T-helper 1 cell treated with Interleukin-12 subunit alpha and Interleukin-12 subunit beta and Interleukin-4 antibody, amounts not matched to agents 30 ng/mL and 1 ng/mL, for 36 hours (primary cell): Measurements from ENCODE around the gene TEX54. TPM values are rescaled to one million over a fixed set of nuclear protein-coding genes. Genes with fewer than 3 reads are reported as not detected.
"Not testable (repeated sequence)": the region's sequence is repeated elsewhere in the genome, so short reads cannot be mapped to it uniquely, and the experiment has no call there.

Source experiments
- intact Hi-C: fragments of 100-400 bp; cut with micrococcal nuclease; formaldehyde crosslinking; loops from one replicate; pipeline ENCODE4 v1.15.1; 2024
- total RNA-seq: library from RNA; stranded (reverse); gene quantifications from 2 replicates; pipeline ENCODE4 v1.2.3, GENCODE V29; 2022

TEX54 gene
- total RNA-seq, 1 donor from 2014 or later, result not detected

DNA sequence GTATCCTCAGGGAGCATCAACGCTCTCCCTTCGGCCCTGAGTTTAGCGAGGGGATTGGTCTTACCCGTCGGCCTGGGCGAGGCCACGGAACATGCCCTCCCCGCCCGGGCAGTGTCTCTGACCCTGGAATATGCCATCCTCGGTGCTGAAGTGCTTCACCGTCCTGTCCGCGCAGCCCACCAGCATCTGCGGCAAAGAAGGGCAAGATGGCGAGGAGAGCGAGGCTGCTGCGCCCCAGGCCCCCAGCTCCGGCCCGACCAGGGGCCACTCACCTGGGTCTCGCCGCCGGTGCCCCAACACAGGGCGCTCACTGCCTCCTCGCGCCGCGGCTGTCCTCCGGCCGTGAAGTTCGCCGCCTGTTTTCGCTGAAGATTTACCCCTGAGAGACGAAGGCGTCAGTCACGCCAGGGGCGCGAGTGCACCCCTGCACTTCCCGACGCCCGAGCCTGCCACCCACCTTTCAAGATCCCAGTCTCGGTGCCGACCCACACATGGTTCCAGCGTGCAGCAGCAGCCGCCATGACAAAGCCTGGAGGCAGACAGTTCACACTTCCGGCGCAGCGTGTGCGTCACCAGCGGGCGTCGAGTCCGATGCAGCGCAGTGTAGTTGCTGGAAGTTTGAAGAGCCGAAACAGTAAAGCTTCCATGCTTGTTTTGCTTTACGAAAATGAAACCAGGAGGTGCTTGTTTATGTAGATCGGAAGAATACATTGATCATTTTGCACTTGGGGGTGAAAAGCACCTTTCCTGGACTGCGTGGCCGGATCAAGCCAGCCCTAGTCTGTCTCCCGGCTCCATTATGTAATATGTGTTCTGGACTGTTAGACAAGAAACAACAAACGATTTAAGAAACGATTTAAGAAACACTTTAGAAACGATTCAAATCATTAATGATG lies 6.7 kb upstream of the TEX54 start, which contains the start of gene WDR74:
TSS of gene WDR74 (minus strand) at position 541 of the 896 bp plus-strand sequence. CDS start at position 521, 20 bp downstream.
- intact Hi-C loops, result loop anchor here (1.0 kb wide), 4 partner anchors 8 to 248 kb away; partner anchors contain the start of genes NXF1, TMEM179B and TUT1

DNA sequence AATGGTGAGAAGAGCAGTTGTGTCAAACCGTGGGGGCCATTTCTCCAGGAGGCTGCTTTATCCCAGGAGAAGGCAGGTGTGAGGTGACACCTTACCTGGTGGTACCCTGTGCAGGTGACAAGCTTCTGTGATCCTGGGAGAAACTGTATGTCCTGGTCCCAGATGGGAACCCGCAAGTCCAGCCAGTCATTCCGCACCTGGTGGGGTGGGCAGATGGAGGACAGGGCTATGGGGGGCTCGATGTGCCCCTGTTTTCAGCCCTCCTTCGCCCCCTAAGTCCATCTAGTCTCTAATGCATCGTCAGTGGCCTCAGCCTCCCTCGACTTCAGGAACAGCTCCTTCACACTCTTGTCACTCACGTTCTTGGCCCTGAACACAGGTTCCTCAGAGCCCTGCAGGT lies 2.7 kb upstream of the TEX54 start:
- intact Hi-C loops, result no loop called here

DNA sequence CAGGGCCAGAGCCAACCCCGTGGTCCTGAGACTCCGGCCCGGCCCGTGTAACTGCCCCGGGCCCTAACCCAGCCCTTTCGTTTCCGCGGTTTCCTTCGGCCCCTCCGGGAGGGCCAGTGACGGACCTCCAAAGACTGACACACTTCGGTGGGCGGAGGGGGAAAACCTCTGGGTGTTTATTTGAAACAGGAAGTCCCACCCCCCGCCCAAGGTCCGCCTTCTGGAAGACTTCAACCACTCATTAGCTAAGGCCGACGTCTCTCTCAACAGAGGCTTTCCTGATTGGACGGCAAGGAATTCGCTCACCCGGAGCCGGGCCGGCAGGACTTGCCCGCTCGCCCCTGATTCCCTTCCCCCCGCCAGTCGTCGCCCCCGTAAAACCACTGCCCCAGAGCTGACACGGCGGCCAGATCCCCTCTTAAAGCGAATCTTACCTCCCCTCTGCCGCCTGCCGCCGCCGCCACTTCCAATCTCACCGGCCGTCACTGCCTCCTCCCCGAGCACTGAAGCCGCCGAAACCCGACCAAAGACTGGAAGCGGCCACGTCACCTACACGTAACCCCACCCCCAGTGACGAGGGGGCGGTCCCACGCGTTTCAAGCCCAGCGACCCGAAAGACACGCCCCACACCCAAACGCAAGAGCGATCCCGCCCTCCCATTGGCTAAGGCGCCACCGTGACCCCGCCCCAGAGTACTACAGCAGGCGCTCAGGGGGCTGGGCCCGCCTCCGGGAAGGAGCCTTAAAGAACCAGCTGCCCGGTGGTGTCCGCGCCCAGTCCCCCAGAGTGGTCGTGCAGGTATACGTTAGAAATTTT lies 913 bp downstream of the TEX54 start, which contains the start of gene STX5:
TSS of gene STX5 (minus strand) at position 532 of the 816 bp plus-strand sequence. CDS start 808 bp downstream, outside the sequence.
- intact Hi-C loops, result loop anchor here (1.0 to 5.0 kb wide), 14 partner anchors 8 to 709 kb away; partner anchors contain the start of genes EEF1G, GANAB, INCENP and NXF1

DNA sequence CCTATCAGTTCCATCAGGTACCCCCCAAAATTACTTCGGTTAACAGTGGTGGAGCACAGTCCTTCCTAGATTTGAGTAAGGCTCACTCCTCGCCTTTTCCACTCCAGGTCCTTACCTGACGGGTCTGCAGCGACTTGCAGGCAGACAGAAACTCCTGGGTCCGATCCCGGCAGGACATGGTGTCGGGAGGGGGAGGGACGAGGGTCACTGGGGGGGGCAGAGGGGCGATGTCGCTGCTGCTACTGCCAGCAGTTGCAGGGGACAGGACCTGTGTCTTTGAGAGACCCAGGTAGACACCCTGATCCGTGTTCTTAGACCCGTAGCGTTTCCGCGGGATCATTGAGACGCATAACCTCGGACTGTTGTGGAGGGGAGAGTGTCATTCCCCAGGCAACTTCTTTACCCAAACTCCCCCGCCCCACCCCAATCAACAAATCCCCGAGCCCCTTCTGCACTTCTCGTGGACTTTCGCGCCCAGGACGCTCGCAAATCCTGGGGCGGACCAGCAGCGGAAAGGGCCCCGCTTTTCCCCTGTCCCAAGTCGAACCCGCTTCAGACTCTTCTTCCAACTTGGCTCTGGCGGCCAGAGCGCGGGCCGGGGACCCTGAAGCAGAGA lies 1.6 kb downstream of the TEX54 start:
- intact Hi-C loops, result loop anchor here (1.0 to 5.0 kb wide), 3 partner anchors 8 to 709 kb away; partner anchors contain the start of genes INCENP and WDR74

DNA sequence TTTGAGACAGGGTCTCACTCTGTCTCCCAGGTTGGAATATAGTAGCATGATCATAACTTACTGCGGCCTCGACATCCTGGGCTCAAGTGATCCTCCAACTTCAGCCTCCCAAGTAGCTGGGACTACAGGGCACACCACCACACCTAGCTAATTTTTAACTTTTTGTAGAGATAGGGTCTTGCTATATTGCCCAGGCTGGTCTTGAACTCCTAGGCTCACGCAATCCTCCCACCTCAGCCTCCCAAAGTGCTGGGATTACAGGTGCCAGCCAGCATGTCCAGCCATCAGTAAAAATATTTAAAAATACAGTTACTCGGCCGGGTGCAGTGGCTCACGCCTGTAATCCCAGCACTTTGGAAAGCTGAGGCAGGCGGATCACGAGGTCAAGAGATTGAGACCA lies 4.5 kb downstream of the TEX54 start:
- intact Hi-C loops, result not testable (repeated sequence)

DNA sequence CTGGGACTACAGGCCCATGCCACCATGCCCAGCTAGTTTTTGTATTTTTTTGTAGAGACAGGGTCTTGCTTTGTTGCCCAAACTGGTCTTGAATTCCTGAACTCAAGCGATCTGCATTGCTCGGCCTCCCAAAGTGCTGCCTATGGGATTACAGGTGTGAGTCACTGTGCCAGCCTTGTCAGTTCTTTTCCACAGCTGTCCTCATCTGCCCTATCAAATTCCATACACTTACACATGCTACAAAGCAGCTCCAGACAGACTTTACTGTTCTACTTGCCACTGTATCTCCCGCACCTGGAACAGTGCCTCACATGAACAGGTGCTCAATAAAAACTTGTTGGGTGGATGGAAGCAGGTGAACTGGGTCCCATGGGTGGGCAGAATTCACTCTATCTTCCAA lies 9.0 kb downstream of the TEX54 start:
- intact Hi-C loops, result no loop called here

DNA sequence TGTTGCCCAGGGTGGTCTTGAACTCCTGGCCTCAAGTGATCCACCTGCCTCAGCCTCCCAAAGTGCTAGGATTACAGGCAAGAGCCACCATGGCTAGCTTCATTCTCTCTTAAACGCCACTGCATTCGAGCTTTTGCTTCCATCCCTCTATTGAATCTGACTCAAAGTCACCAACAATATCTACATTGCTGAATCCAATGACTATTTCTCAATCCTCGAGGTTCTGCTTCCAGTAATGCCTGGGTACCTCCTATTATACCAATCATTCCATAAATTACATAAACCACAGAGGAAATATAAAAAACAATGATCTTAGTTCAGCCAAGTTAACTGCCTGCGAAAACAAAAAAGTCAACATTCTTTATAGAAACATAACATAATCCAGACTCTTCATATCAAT lies 15.5 kb downstream of the TEX54 start:
- intact Hi-C loops, result no loop called here

DNA sequence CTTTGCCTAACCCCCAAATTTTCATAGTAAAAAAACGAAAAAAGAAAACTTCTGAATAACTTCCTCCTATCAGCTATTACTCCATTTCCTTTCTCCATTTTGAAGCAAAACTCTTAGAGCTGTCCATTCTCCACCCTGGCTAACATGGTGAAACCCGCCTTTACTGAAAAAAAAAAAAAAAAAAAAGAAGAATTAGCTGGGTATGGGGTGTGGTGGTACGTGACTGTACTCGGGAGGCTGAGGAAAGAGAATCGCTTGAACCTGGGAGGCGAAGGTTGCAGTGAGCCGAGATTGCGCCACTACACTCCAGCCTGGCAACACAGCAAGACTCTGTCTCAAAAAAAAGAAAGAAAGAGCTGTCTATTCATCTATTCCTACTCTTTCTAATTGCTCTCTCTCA lies 16.1 kb downstream of the TEX54 start:
- intact Hi-C loops, result no loop called here

DNA sequence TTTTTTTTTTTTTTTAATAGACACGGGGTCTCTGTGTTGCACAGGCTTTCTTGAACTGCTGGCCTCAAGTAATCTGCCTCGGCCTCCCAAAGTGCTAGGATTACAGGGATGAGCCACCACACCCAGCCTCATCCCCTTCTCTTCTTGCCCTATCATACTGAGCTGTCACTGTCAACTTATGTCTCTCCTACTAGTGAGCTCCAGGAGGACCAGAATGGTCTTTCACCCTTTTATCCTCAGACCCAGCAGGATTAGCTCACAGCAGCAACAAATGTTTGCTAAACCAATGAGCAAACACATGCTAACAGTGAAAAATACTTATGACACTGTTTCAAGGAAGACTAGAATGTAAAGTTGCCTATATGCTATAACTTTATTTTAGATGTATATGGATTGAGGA lies 21.0 kb downstream of the TEX54 start:
- intact Hi-C loops, result no loop called here

DNA sequence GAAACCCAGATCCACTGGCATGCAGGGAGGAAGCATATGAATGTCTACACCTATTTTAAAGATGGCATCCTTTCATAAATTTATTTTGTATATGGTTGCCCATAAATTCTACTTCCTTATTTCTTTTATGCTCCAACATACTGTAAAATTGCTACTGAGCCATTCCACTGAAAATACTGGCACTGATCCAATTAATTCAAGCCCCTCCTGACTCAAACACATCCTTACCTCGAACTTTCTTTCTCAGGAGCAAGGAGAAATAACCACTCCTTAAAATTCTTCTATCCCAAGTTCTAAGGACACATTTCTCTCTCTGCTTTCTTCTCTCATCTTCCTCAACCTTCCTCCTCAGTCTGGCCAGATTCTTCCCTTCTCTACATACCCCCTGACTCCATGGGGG lies 21.9 kb downstream of the TEX54 start:
- intact Hi-C loops, result no loop called here

DNA sequence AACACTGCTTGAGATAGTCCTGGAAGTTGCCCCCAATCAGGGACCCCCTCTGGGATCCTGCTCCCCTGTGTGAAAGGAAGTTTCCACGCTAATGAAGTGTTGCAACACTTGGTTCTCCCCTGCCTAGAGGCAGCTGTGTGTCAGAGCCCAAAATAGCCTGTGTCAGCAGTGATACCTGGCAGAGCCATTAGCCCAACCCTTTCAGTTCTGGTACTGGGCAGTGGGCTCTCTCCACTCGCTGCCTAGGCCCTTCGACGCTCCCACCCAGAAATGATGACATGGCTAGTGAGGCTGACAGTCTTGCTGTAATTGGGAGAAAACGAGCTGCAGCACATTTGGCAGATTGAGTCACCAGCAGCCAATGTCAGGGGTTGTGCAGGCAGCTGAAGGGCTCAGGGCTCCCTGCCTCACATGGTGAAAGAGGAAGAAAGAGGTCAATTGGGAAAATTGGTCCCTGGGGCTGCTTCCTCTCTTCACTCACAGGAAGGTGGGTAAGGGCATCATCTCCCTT lies 26.0 kb downstream of the TEX54 start:
- intact Hi-C loops, result no loop called here

DNA sequence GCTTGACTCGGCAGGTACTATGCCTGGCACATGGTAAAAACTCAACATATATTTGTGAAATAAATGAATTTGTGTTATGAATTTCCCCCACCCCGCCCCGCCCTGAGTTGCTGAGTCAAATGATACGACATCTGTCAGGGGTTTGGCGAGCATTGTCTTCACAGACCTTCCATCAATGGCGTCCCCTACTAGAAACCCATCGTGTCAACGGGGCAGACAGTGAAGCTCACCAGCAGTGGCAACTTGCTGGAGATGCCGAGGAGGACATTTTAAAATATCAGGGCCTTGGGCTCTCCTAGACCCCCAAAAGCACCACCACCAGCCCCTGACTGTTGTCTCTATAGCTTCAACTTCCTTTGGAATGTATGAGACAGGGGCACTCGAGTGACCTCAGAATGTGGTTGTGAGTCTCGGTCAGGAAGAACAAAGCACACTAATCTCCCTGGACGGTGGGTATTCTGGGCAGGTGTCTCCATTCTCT lies 26.6 kb downstream of the TEX54 start:
- intact Hi-C loops, result loop anchor here (1.0 to 2.0 kb wide), 13 partner anchors 14 to 159 kb away; partner anchors contain the start of genes GANAB, POLR2G, STX5 and TAF6L

DNA sequence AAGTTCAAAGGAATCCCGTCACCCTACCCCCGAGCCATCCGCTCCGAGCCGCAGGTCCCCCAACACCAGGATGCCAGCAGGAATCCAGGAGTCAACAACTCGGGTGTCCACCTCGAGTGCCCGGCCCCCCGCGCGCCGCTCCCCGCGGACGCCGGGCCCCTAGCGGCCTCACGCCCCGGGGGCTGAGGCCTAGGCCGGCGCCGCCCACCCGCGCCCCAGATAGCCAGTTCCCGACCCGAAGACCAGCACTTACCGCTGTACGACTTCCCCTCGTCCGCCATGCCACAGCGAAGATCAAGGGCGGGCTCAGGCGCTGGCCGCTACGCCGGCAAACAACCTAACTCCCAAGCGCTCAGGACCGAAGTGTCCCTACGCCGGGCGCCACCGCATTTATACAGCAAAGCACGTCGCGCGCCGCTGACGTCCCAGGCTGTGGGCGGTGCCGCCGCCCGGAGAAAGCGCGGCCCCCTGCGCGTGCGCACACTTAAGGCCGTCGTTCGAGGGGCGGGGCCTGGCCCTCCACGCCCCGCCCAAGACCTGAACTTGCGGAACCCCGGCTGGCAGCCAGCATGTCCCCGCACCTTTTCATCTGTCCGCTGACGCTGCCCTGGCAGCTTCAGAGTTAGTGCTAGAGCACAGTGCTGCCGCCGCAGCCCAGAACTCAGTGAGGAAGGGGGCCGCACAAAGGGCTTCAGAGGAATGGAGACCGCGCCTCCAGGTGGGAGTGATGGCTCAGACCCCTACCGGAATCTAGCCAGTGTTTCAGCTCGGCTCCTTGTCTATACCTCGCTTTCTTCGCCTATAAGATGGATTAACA lies 27.4 kb downstream of the TEX54 start, which contains the start of gene NXF1:
TSS of gene NXF1 (minus strand) at position 365 of the 817 bp plus-strand sequence. CDS start at position 281, 84 bp downstream.
- intact Hi-C loops, result loop anchor here (1.0 to 2.0 kb wide), 13 partner anchors 13 to 158 kb away; partner anchors contain the start of genes GANAB, POLR2G, STX5 and TAF6L

DNA sequence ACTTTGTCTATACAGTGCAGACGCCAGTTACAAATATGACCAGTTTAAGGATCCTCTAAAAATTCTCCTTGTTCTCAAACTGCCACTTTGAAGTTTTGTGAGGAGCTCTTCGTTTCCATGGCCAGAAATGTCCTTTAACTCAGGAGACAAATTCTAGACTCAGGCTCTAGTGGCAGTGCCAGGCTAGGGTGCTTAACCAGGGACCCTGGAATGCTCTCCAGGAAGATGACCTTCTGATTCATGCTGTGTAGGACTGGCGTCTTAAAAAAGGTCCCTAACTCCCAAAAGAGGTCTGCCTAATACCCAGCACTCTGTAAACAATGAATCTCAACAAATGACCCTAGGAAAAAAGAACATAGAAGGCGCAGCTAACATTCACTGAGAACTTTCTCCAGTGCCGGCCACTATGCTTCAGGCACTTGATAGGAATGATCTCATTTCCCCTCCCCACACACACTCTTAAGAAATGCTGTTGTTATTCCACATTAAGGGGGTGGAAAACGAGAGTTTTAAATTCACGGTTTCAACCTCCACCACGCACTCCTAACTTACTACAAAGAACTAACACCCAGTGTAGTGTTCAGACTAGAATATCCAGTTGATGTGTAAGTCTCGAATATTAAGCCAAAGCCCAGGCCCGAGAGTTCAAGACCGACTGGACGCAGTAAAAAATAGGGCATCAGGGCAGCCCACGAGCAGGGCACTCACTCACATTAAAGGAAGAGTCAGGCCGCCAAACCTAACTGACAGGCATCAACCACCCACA lies 28.1 kb downstream of the TEX54 start:
- intact Hi-C loops, result loop anchor here (1.0 to 2.0 kb wide), 14 partner anchors 8 to 158 kb away; partner anchors contain the start of genes GANAB, POLR2G, STX5 and TAF6L

DNA sequence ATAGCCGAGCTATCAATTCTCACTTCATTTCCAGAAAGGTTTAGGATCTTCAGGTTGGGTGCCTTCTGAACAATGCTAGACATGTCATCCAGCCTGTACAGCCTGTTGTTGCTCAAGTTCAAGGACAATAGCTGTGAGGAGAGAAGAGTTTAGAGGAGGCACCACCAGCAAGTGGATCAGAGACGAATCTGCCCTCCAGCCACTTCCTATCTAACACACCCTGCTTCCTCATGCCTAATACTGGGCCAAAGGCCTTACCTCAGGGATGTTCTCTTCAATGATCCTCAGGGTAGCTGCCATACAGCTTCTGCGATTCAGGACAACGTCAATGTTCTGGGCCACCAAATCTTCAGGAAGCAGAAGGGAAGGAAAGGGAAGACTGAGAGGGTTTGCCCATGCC lies 31.6 kb downstream of the TEX54 start:
- intact Hi-C loops, result no loop called here

DNA sequence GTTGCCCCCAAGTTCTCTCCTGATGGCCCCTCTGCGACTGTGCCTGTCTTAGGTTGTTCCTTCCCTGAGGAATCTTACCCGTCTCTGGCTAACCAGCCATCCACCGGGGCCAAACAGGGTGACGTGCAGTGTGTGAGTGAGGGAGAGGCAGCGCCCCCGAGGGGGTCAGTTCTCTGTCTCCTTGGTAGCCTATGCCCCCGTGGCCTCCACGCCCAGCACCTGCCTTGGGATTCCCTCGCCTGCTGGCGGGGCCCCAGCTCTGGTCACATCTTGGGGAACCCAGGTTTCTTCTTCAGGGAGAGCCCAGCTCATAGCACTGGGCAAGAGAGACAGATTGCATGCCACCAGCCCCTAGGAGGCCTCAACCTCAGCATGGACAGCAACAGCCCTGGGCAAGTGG lies 33.2 kb downstream of the TEX54 start:
- intact Hi-C loops, result no loop called here

DNA sequence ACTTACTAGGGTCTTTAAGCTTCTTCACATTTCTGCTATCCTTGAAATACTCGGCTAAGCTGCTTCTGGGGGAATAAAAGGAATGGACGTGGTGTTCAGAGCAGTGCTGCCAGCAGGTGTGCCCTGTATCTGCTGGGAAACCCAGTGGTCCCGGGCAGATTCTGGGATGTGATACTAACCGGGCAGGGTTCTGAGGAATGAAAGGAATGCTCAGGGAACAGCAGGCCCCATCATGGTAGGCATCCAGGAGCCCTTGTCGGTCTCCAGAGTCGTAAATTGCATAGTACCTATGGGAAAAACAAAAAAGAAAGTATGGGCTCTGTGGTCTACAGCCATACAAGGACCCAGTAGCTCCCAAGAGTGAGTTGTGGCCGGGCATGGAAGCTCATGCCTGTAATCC lies 36.4 kb downstream of the TEX54 start:
- intact Hi-C loops, result loop anchor here (1.0 kb wide), 1 partner anchor 8 kb away; no protein-coding TSS in a partner anchor

DNA sequence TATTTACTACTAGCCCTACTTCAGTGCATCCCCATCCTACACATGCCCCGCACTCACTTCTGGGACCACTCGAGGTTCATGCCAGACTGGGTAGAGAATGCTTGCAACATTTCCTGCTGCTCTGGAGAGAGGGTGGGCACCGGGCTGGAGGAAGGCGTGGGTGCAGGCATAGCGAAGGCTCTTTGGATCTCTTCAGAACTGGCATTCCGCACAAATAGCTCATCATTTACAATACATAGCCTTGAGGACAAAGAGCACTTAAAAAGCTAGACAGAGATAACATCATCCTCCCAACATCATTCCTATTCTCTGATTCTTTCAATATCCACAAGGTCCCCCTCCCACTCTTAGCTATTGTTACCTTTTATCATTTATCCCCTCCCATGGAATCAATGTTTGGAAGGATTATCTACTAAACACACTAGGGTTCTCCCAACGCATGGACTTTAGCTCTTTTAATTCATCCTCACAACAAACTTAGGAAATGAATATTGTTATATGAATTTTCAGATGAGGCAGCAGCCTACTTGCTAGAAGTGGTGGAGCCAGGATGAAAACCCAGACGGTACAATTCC lies 38.4 kb downstream of the TEX54 start:
- intact Hi-C loops, result no loop called here
